GM23338 (cell line): ENCODE measurements around the gene DDC. TPM values are rescaled to one million over a fixed set of nuclear protein-coding genes. Genes with fewer than 3 reads are reported as not detected.

Experiments used
- ATAC-seq: fragments of 200-7000 bp; cut with Tn5 transposase; 3 replicates; pipeline ENCODE4 v1.9.1; 2020
- DNase-seq: peaks from one replicate; pipeline ENCODE4 v3.0.0-alpha.2; 2015; ENCODE audit warnings: low spot score
- H2AFZ ChIP-seq: fragments of 200-600 bp; sonication (generic); 2 replicates; pipeline ENCODE4 v1.8.0; 2016; ENCODE audit warnings: antibody characterized with exemption, mild to moderate bottlenecking, moderate library complexity
- H3F3A ChIP-seq: fragments of 200-600 bp; sonication (generic); replicated peaks from 2 replicates; pipeline ENCODE4 v1.8.0; 2017; ENCODE audit warnings: antibody characterized with exemption, mixed run types, low read depth
- H3K27ac ChIP-seq: fragments of 200-600 bp; sonication (generic); 2 replicates; pipeline ENCODE4 v1.6.1; 2016; ENCODE audit warnings: low read depth
- H3K27me3 ChIP-seq: fragments of 200-600 bp; sonication (generic); 2 replicates; pipeline ENCODE4 v1.8.0; 2016; ENCODE audit warnings: mild to moderate bottlenecking, mixed run types, moderate library complexity; ENCODE audit not compliant: insufficient read depth
- H3K36me3 ChIP-seq: fragments of 200-600 bp; sonication (generic); 2 replicates; pipeline ENCODE4 v1.8.0; 2016; ENCODE audit warnings: mild to moderate bottlenecking; ENCODE audit not compliant: insufficient read depth
- H3K4me1 ChIP-seq: fragments of 200-600 bp; sonication (generic); 2 replicates; pipeline ENCODE4 v1.8.0; 2016; ENCODE audit warnings: mild to moderate bottlenecking, moderate library complexity; ENCODE audit not compliant: insufficient read depth
- H3K4me2 ChIP-seq: fragments of 200-600 bp; sonication (generic); 2 replicates; pipeline ENCODE4 v1.7.1; 2017; ENCODE audit warnings: mixed run types
- H3K4me3 ChIP-seq: fragments of 200-600 bp; sonication (generic); 2 replicates; pipeline ENCODE4 v1.6.1; 2016; ENCODE audit warnings: mixed run types
- H3K79me2 ChIP-seq: fragments of 200-600 bp; sonication (generic); replicated peaks from 2 replicates; pipeline ENCODE4 v1.8.0; 2017; ENCODE audit warnings: mild to moderate bottlenecking; ENCODE audit not compliant: insufficient read depth
- H3K9me2 ChIP-seq: fragments of 200-600 bp; sonication (generic); 2 replicates; pipeline ENCODE4 v1.8.0; 2017; ENCODE audit not compliant: insufficient read depth
- H4K20me1 ChIP-seq: fragments of 200-600 bp; sonication (generic); replicated peaks from 2 replicates; pipeline ENCODE4 v1.8.0; 2017; ENCODE audit warnings: mild to moderate bottlenecking; ENCODE audit not compliant: insufficient read depth
- H3K27ac Mint-ChIP-seq: 2 replicates; pipeline ENCODE4 v1.8.0; 2020; ENCODE audit warnings: inconsistent platforms, mild to moderate bottlenecking, moderate library complexity, mixed read lengths
- H3K27me3 Mint-ChIP-seq: 3 replicates; pipeline ENCODE4 v1.8.0; 2022; ENCODE audit warnings: low read depth, mild to moderate bottlenecking, moderate library complexity, mixed read lengths, inconsistent platforms; ENCODE audit not compliant: insufficient read depth, poor library complexity
- H3K36me3 Mint-ChIP-seq: 3 replicates; pipeline ENCODE4 v1.8.0; 2021; ENCODE audit warnings: low read depth, mild to moderate bottlenecking, inconsistent platforms, moderate library complexity, mixed read lengths
- H3K4me1 Mint-ChIP-seq: 3 replicates; pipeline ENCODE4 v1.8.0; 2020; ENCODE audit warnings: mild to moderate bottlenecking, inconsistent platforms, mixed read lengths
- H3K4me3 Mint-ChIP-seq: 3 replicates; pipeline ENCODE4 v1.8.0; 2021; ENCODE audit warnings: moderate library complexity, mild to moderate bottlenecking, inconsistent platforms, mixed read lengths
- H3K9me3 Mint-ChIP-seq: 3 replicates; pipeline ENCODE4 v1.8.0; 2020; ENCODE audit warnings: moderate library complexity, mild to moderate bottlenecking, inconsistent platforms, mixed read lengths
- CTCF ChIP-seq, 2 experiments: fragments of 200-600 bp in 1 of 2; sonication (generic) in 1 of 2; conservative IDR thresholded peaks; 2 replicates each; pipeline versions ENCODE4 v1.5.1 to v1.6.1; 2016 to 2017; ENCODE audit warnings: antibody characterized with exemption in 2 of 2, low read depth in 2 of 2, mild to moderate bottlenecking in 2 of 2, moderate library complexity in 1 of 2
- EZH2 ChIP-seq: fragments of 200-600 bp; sonication (generic); IDR thresholded peaks from one replicate; pipeline ENCODE4 v1.8.0; 2017; ENCODE audit warnings: antibody characterized with exemption, mild to moderate bottlenecking, low read depth; ENCODE audit not compliant: unreplicated experiment
- EZH2phosphoT487 ChIP-seq: fragments of 200-600 bp; sonication (generic); IDR thresholded peaks from one replicate; pipeline ENCODE4 v1.8.1; 2018; ENCODE audit warnings: antibody characterized with exemption; ENCODE audit not compliant: unreplicated experiment
- NANOG ChIP-seq: IDR thresholded peaks from 2 replicates; pipeline ENCODE4 v1.6.1; 2016; ENCODE audit warnings: antibody characterized with exemption, borderline replicate concordance
- POLR2AphosphoS5 ChIP-seq: IDR thresholded peaks from 2 replicates; pipeline ENCODE4 v1.6.1; 2016; ENCODE audit warnings: antibody characterized with exemption, low read depth
- ZNF114 ChIP-seq: fragments of 250-450 bp; sonication (Bioruptor Pico); IDR thresholded peaks from 2 replicates; pipeline ENCODE4 v1.5.0; 2020; ENCODE audit warnings: mild to moderate bottlenecking, moderate library complexity
- ZNF331 ChIP-seq: fragments of 250-450 bp; sonication (Bioruptor Pico); IDR thresholded peaks from 2 replicates; pipeline ENCODE4 v1.5.0; 2020; ENCODE audit warnings: low read depth, mild to moderate bottlenecking, moderate library complexity
- polyA plus RNA-seq: library from polyadenylated mRNA; unstranded; fragments of >200 nt; fragmentation: Nextera tagmentation; extraction: Ambion mirVana; gene quantifications from 2 replicates; pipeline ENCODE4 v1.2.1, GENCODE V29; 2016
- total RNA-seq: library from RNA; depleted of rRNA; stranded (reverse); fragments of >200 nt; shearing (Covaris generic); gene quantifications from 2 replicates; pipeline ENCODE4 v1.2.3, GENCODE V29; 2014
- TF ChIP-seq, protein P1 (sequence below): fragments of 250-450 bp; sonication (Bioruptor Pico); IDR thresholded peaks from 2 replicates; pipeline ENCODE4 v1.5.0; 2020; ENCODE audit warnings: mild to moderate bottlenecking, moderate library complexity
- TF ChIP-seq, protein P2 (sequence below): IDR thresholded peaks from 2 replicates; pipeline ENCODE4 v1.6.1; 2016; ENCODE audit warnings: antibody characterized with exemption
- TF ChIP-seq, protein P3 (sequence below): IDR thresholded peaks from one replicate; pipeline ENCODE4 v1.6.1; 2018; ENCODE audit warnings: antibody characterized with exemption; ENCODE audit not compliant: unreplicated experiment

The DDC gene
- total and polyA plus RNA-seq, 2 experiments from 2014 or later, result not detected

DNA sequence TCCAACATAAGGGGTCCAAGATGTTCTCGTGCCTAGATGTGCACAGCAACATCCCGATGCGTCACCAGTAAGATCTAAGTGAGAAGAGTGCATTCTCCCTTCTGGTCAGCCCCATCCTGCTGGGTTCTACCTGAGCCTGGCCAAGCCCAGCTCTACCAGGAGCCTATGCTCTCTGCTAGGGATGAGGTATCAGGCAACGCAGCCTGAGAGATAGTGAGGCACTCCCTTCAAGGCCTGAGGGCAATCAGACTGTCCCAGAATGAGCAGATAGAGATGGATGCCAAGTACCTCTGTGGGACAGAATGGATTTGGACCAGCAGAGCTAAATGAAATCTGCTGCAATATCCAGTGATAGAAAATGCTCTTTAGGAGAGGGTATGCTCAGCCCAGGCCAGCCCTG lies 26.7 kb downstream of the DDC start:
- no peak overlapping the region for H3K4me2 ChIP-seq
- H3K79me2 ChIP-seq, result no peaks in the 10 kb centered on the region
- Mint-ChIP-seq H3K4me3 (no peak overlapping the region), H3K27ac (no peak overlapping the region), H3K27me3 (peaks cover 1% of the 10 kb centered on the region), H3K36me3 (no peaks in the 10 kb centered on the region), H3K9me3 (no peaks in the 10 kb centered on the region; the same call in 2 of the 3 replicates), H3K4me1 (no peaks in the 10 kb centered on the region)
- H3K36me3 ChIP-seq, result no peaks in the 10 kb centered on the region
- no peaks in the 10 kb centered on the region for H3K4me1 ChIP-seq
- ATAC-seq, result no peak
- no peak overlapping the region for H2AFZ ChIP-seq
- H4K20me1 ChIP-seq, result no peaks in the 10 kb centered on the region
- H3F3A ChIP-seq, result no peaks in the 10 kb centered on the region
- no peak overlapping the region for H3K4me3 ChIP-seq
- no peak overlapping the region for H3K27ac ChIP-seq
- TF ChIP-seq NANOG, result no peak
- TF ChIP-seq, protein P1, sequence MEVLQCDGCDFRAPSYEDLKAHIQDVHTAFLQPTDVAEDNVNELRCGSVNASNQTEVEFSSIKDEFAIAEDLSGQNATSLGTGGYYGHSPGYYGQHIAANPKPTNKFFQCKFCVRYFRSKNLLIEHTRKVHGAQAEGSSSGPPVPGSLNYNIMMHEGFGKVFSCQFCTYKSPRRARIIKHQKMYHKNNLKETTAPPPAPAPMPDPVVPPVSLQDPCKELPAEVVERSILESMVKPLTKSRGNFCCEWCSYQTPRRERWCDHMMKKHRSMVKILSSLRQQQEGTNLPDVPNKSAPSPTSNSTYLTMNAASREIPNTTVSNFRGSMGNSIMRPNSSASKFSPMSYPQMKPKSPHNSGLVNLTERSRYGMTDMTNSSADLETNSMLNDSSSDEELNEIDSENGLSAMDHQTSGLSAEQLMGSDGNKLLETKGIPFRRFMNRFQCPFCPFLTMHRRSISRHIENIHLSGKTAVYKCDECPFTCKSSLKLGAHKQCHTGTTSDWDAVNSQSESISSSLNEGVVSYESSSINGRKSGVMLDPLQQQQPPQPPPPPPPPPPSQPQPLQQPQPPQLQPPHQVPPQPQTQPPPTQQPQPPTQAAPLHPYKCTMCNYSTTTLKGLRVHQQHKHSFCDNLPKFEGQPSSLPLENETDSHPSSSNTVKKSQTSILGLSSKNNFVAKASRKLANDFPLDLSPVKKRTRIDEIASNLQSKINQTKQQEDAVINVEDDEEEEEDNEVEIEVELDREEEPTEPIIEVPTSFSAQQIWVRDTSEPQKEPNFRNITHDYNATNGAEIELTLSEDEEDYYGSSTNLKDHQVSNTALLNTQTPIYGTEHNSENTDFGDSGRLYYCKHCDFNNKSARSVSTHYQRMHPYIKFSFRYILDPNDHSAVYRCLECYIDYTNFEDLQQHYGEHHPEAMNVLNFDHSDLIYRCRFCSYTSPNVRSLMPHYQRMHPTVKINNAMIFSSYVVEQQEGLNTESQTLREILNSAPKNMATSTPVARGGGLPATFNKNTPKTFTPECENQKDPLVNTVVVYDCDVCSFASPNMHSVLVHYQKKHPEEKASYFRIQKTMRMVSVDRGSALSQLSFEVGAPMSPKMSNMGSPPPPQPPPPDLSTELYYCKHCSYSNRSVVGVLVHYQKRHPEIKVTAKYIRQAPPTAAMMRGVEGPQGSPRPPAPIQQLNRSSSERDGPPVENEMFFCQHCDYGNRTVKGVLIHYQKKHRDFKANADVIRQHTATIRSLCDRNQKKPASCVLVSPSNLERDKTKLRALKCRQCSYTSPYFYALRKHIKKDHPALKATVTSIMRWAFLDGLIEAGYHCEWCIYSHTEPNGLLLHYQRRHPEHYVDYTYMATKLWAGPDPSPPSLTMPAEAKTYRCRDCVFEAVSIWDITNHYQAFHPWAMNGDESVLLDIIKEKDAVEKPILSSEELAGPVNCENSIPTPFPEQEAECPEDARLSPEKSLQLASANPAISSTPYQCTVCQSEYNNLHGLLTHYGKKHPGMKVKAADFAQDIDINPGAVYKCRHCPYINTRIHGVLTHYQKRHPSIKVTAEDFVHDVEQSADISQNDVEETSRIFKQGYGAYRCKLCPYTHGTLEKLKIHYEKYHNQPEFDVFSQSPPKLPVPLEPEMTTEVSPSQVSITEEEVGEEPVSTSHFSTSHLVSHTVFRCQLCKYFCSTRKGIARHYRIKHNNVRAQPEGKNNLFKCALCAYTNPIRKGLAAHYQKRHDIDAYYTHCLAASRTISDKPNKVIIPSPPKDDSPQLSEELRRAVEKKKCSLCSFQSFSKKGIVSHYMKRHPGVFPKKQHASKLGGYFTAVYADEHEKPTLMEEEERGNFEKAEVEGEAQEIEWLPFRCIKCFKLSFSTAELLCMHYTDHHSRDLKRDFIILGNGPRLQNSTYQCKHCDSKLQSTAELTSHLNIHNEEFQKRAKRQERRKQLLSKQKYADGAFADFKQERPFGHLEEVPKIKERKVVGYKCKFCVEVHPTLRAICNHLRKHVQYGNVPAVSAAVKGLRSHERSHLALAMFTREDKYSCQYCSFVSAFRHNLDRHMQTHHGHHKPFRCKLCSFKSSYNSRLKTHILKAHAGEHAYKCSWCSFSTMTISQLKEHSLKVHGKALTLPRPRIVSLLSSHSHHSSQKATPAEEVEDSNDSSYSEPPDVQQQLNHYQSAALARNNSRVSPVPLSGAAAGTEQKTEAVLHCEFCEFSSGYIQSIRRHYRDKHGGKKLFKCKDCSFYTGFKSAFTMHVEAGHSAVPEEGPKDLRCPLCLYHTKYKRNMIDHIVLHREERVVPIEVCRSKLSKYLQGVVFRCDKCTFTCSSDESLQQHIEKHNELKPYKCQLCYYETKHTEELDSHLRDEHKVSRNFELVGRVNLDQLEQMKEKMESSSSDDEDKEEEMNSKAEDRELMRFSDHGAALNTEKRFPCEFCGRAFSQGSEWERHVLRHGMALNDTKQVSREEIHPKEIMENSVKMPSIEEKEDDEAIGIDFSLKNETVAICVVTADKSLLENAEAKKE (CRISPR knock-in tag), result no peak
- no peak for TF ChIP-seq EZH2phosphoT487
- TF ChIP-seq ZNF114, result no peak
- no peak for TF ChIP-seq ZNF331
- TF ChIP-seq, protein P2, sequence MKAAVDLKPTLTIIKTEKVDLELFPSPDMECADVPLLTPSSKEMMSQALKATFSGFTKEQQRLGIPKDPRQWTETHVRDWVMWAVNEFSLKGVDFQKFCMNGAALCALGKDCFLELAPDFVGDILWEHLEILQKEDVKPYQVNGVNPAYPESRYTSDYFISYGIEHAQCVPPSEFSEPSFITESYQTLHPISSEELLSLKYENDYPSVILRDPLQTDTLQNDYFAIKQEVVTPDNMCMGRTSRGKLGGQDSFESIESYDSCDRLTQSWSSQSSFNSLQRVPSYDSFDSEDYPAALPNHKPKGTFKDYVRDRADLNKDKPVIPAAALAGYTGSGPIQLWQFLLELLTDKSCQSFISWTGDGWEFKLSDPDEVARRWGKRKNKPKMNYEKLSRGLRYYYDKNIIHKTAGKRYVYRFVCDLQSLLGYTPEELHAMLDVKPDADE, result no peak
- TF ChIP-seq CTCF (conservative IDR thresholded peaks at IDR 0.05; ENCODE audit: low read depth in 2 of 2), result no peak
- TF ChIP-seq, protein P3, sequence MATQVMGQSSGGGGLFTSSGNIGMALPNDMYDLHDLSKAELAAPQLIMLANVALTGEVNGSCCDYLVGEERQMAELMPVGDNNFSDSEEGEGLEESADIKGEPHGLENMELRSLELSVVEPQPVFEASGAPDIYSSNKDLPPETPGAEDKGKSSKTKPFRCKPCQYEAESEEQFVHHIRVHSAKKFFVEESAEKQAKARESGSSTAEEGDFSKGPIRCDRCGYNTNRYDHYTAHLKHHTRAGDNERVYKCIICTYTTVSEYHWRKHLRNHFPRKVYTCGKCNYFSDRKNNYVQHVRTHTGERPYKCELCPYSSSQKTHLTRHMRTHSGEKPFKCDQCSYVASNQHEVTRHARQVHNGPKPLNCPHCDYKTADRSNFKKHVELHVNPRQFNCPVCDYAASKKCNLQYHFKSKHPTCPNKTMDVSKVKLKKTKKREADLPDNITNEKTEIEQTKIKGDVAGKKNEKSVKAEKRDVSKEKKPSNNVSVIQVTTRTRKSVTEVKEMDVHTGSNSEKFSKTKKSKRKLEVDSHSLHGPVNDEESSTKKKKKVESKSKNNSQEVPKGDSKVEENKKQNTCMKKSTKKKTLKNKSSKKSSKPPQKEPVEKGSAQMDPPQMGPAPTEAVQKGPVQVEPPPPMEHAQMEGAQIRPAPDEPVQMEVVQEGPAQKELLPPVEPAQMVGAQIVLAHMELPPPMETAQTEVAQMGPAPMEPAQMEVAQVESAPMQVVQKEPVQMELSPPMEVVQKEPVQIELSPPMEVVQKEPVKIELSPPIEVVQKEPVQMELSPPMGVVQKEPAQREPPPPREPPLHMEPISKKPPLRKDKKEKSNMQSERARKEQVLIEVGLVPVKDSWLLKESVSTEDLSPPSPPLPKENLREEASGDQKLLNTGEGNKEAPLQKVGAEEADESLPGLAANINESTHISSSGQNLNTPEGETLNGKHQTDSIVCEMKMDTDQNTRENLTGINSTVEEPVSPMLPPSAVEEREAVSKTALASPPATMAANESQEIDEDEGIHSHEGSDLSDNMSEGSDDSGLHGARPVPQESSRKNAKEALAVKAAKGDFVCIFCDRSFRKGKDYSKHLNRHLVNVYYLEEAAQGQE, result no peak
- TF ChIP-seq POLR2AphosphoS5, result no peak
- TF ChIP-seq EZH2, result no peak
- DNase-seq, result no peak
- H3K27me3 ChIP-seq, result no peaks in the 10 kb centered on the region
- H3K9me2 ChIP-seq, result no peaks in the 10 kb centered on the region
